DMS79 (cell line): ENCODE measurements around the gene ERF.

Experiments used
- DNase-seq: peaks from one replicate; lab custom pipeline; 2025; lab: John Stamatoyannopoulos, UW

Gene ERF

GRCh38 chr19:42239544-42240220 is 15.2 kb downstream of the ERF start:
- no peak for DNase-seq

DNA sequence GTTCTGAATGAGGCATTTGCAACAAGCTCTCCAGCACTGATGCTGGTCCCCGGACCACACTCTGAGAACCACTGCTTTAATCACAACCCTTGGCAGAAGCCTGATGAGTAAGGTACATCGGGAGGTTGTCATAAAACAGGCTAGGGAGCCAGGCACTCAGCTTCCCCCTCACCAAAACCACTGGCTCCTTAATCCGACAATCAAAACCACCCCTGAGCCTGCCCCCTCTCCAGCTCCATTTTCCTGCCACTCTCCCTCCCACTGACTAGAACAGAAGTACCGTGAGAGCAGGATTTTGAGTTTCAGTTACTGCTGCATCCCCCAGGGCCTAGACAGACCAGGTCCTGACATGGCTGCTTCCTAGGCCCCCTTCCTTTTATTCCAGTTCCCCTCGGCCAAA is 19.7 kb downstream of the ERF start:
- no peak for DNase-seq

DNA sequence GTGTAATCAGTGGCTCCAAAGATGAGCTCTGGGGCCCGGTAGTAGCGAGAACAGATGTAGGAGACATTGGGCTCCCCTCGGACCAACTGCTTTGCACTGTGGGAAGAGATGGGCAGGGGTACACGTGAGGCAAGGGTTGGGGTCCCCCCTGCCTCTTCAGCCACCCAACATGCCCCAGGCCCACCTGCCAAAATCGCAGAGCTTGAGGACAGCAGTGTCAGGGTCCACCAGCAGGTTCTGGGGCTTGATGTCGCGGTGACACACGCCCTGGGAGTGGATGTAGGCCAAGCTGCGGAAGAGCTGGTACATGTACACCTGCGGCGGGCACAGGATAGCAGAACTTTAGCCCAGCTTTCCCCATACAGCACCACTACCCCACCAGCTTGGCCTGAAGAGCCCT is 20.6 kb downstream of the ERF start:
- no peak for DNase-seq

- DNase-seq = no peak
Observed at GRCh38 chr19:42233678-42234292, 21.1 kb downstream of the ERF start.

GRCh38 chr19:42233106-42233505 is 21.8 kb downstream of the ERF start:
- no peak for DNase-seq

GRCh38 chr19:42232435-42232834 is 22.5 kb downstream of the ERF start:
- DNase-seq = no peak

DNA sequence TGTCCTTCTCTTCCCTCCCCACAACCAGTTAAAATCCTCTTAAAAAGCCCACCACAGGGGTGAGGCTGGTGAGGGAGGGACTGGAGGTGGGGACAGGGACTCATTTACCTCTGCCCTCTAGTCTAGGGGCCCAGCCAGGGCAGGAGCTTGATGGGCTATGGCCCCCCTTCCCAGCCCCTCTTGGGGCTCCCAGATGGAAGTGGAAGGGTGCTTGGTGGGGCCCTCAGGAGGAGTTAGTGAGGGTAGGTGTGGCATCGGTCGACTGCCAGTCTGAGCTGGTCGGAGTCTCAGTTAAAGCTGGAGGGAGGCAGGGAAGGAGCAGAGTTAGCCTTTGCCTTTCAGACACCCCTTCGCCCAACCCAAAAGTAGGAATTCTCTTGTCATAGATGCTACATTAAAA is 24.4 kb downstream of the ERF start:
- DNase-seq = no peak

DNA sequence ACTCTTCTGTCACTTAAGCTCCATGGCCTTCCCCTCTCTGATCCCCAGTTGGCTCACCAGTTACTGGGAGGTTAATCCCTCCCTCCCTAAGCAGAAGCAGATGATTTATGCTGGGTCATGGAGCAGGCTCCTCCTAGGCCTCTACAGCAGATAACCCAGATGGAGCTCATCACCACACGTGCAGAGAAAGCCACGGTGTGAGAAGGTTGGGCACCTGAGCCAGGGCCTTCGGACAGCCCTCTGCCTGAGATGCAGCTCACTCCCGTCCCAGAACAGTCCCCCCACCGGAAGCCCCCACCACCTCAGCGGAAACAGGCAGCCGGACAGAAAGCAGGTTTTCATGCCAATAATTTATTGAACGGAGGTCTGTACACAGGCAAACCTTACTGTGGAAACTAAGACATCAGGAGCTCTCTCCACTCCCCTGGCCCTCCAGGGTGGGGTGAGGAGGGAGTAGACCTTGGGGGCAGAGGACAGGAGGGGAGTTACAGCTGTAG is 25.0 kb downstream of the ERF start:
- no peak for DNase-seq

DNA sequence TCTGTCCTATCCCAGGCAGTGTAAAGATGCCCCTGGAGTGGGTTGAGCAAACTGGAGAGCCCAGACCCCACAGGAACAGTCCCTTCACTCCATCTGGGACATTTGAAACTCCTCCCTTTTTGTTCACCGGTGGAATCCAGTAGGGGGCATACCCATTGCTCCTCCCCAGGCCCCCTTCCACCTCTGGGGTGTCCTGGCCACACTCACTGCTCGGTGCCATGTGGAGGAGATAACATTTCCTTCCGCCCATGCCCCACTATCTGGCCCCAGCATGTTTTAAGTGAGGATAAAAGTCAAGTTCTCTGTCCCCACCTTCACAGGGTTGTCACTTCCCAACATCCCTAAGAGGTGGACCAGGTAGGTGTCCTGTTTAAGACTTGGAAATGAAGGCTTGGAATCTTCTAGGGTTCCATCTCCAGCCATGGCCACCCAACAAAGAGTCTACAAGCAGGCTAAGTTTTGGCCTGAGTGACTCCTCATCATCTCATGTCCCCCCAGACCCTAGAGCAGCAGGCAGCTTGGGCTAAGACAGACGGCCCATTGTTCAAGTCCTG is 25.6 kb downstream of the ERF start:
- DNase-seq = no peak

- DNase-seq = no peak
Observed at GRCh38 chr19:42228641-42229040, 26.3 kb downstream of the ERF start.

- no peak for DNase-seq
Observed at GRCh38 chr19:42226886-42227285, 28.0 kb downstream of the ERF start.

DNA sequence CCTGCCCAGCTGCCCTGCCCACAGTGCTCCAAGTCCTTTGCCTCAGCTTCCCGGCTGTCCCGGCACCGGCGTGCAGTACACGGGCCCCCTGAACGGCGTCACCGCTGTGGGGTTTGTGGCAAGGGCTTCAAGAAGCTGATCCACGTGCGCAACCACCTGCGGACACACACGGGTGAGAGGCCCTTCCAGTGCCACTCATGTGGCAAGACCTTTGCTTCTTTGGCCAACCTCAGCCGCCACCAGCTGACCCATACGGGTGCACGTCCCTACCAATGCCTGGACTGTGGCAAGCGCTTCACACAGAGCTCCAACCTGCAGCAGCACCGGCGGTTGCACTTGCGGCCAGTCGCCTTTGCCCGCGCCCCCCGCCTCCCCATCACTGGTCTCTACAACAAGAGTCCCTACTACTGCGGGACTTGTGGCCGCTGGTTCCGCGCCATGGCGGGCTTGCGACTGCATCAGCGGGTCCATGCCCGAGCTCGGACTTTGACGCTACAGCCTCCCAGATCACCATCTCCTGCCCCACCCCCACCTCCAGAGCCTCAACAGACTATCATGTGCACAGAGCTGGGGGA is 29.1 kb downstream of the ERF start:
- no peak for DNase-seq

DNA sequence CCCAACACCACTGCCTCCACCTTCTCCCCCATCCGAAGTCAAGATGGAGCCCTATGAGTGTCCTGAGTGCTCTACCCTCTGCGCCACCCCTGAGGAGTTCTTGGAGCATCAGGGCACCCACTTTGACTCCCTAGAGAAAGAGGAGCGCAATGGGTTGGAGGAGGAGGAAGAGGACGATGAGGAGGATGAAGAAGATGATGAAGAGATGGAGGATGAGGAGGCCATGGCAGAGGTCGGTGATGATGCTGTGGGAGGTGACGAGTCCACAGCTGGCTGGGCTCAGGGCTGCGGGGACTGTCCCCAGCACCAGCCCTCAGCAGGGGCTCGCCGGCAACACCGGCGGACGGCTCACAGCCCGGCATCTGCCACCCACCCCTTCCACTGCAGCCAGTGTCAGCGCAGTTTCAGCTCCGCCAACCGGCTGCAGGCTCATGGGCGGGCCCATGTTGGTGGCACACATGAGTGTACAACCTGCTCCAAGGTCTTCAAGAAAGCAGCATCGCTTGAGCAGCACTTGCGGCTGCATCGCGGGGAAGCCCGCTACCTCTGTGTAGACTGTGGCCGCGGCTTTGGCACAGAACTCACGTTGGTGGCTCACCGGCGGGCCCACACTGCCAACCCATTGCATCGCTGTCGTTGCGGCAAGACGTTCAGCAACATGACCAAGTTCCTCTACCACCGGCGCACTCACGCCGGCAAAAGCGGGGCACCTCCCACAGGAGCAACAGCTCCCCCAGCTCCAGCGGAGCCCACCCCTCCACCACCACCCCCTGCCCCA is 29.8 kb downstream of the ERF start:
- DNase-seq = no peak

DNA sequence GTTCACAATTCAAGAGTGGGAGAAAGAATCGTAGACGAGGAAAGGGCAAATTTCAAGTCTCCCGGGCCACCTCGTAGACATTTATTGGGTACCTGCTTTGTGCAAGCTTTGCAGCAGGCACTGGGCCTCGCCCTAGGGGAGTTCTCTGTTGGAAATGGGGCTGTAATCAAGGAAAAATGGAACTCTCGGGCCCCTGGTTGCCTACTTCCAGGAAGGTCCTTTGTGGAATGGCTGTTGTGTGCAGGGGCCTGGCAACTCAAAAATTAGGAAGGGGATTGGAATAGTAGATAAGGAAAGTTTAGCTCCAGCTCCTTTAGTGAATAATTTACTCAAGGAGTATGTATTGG is 34.2 kb downstream of the ERF start:
- no peak for DNase-seq

GRCh38 chr19:42219812-42220750 is 34.8 kb downstream of the ERF start, which contains the start of gene ZNF526:
TSS of gene ZNF526 (plus strand) at chr19:42220312. CDS start at chr19:42224404, 4,092 bp downstream.
- peak; percentile 97 for DNase-seq

GRCh38 chr19:42217520-42218437 is 37.1 kb downstream of the ERF start, which contains the start of gene DEDD2:
TSS of gene DEDD2 (minus strand) at chr19:42217677. CDS start at chr19:42217007, 670 bp downstream.
- DNase-seq = peak; percentile 94

DNA sequence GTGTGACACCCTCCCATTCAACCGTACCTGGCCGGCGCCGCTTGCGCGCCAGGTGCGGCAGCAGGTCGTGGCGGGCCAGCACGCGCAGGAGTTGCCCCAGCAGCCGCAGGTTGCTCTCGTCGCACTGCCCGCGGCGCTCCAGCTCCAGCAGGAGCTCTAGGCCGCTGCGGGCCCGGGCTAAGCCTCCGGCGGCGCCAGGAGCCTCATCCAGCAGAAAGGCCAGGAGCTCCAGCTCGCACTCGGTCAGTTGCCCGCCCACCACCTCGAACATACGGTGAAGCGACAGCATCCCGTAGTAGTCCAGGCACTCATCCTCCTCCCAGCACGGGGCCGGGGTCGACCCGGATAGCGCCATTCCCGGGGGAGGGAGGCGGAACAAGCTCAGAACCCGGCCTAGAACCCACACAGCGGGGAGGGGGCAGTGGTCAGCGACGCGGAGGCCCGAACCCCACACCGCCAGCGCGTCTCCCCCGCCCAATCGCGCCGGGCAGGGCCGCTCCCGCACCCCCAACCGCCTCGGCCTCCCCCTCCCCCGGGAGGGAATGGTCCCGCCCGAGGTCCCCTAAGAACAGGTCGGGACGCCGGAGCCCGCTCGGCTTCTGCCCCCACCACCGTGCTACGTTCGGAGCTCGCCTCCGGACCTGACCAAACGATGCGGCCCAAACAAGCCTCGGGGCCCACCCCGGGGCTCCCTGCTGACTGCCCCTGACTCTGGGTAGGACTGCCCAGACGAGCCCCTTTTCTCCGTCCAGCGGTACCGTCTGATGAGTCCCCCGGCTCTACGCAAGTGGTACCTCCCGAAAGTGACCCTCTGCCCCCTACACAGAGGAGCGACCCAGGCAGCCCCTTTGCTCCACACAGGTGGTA is 38.0 kb downstream of the ERF start:
- DNase-seq = peak; percentile 44

GRCh38 chr19:42214810-42215485 is 40.0 kb downstream of the ERF start:
- DNase-seq = no peak
